ENCODE measurements around the gene TM4SF18.

The TM4SF18 gene

DNA sequence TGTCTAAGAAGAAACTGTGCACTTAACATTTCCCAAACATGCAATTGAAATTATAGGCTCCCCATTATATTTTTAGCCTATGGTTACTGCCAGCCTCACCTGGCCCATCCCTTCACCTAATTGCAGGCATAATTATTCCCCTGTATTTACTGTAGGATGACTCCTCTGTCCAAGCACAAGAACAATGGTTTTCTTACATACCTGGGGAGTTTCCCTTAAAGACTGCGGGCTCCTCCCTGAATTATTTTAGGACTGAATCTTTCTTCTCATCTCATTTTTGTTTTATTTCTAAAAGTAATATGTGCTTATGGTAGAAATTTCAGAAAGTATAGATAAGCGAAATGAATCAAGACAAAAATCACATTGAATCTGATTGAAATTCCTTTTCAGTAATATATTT, 32.6 kb upstream of the TM4SF18 start:
- DNase-seq (ENCODE audit: extremely low read depth, low read depth) = no peak
- TF ChIP-seq, protein P1, sequence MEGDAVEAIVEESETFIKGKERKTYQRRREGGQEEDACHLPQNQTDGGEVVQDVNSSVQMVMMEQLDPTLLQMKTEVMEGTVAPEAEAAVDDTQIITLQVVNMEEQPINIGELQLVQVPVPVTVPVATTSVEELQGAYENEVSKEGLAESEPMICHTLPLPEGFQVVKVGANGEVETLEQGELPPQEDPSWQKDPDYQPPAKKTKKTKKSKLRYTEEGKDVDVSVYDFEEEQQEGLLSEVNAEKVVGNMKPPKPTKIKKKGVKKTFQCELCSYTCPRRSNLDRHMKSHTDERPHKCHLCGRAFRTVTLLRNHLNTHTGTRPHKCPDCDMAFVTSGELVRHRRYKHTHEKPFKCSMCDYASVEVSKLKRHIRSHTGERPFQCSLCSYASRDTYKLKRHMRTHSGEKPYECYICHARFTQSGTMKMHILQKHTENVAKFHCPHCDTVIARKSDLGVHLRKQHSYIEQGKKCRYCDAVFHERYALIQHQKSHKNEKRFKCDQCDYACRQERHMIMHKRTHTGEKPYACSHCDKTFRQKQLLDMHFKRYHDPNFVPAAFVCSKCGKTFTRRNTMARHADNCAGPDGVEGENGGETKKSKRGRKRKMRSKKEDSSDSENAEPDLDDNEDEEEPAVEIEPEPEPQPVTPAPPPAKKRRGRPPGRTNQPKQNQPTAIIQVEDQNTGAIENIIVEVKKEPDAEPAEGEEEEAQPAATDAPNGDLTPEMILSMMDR (IDR thresholded peaks at IDR 0.05; ENCODE audit: low read depth, low read length) = no peak

DNA sequence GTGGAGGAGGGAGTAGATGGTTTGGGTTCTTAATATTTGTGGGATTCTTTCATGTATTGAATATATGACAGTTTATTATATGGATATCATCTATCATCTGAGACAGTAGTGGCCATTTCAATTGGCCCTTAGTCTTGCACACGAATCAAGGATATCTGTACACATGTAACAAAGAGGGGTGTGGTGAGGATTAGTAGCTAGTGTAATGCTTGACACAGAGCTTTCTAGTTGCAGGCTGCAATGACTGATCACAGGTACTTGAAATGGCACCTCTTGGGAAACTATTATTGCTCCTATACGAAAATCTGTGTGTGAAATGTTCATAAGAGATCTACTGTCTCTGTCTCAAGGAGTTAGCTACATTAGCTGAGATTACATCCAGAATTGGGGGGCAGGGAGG, 31.2 kb upstream of the TM4SF18 start:
- DNase-seq (ENCODE audit: extremely low read depth, low read depth) = no peak
- TF ChIP-seq, protein P1 (IDR thresholded peaks at IDR 0.05; ENCODE audit: low read depth, low read length) = no peak

DNA sequence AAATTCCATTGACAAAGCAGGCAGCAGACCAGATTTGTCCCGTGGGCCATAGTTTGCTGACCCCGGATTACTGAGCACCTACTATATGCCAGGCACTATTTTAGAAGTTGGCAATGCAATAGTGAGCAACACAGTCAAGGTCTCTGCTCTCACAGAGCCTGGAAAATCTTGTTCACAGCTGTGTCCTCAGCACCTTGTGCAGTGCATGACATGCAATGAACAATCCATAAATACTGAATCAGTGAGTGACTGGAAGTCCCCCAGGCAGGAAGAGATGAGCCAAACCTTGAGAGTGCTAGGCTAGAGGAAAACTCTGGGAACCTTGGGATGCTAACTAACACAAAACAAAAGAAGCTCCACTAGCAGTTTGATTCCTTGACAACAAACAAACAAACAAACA, 29.6 kb upstream of the TM4SF18 start:
- TF ChIP-seq, protein P1 (IDR thresholded peaks at IDR 0.05; ENCODE audit: low read depth, low read length) = no peak
- DNase-seq (ENCODE audit: extremely low read depth, low read depth) = no peak

DNA sequence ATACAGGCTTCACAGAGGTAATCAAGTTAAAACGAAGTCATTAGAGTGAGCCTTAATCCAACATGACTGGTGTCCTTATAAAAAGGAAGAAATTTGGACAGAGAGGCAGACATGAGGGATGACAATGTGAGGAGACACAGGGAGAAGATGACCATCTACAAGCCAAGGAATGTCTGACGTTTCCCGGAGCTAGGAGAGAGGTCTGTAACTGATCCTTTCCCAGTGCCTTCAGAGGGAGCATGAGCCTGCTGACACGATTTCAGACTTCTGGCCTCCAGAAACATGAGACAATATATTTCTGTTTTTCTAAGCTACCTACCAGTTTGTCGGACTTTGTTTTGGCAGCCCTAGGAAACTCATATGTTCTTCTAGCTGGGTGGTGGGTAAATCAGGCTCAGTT, 28.9 kb upstream of the TM4SF18 start:
- TF ChIP-seq, protein P1 (IDR thresholded peaks at IDR 0.05; ENCODE audit: low read depth, low read length) = no peak
- no peak for DNase-seq (ENCODE audit: extremely low read depth, low read depth)

DNA sequence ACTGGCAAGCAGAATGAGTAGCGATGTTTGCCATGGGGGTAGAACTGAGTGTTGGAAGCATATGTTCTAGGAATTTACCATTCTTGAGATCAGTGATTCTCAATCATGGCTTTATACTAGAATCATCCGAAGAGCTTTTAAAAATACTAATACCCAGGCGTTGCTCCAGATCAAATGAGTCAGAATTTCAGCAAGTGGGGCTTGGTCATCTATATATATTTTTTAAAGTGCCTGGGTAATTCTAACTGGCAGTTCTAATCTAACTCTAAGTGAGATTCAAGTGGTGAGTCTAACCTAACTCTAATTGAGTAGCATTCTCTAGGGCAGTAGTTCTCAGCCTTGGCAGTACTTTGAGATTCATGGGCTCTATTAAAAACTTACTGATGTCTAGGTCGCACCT, 23.2 kb upstream of the TM4SF18 start:
- TF ChIP-seq, protein P1 (IDR thresholded peaks at IDR 0.05; ENCODE audit: low read depth, low read length) = no peak
- no peak for DNase-seq (ENCODE audit: extremely low read depth, low read depth)

DNA sequence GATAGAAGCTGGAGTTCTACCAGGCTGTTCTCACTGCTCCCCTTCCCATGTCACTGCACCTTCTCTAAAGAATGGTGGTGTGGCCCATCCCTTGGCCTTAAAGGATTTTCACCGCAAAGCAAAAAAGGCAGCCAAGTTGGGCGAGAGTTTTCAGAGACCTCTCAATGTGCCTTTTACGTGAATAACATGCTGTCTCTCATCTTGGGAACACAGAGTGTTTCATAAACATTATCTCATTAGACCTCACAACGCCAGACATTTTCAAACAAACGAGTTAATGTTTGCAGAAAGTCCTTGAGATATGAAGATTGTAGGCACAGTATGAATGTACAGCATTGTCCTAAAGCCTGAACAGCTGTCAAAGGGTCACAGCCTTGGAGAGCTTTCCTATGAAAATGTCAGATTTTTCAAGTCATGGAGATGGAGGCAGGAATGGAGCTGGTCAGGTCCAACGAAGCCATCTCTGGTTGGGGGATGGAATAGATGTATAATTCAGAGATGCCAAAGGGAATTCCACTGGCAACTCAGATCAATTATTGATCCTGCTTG, 22.7 kb upstream of the TM4SF18 start:
- TF ChIP-seq, protein P1 (IDR thresholded peaks at IDR 0.05; ENCODE audit: low read depth, low read length) = no peak
- DNase-seq (ENCODE audit: extremely low read depth, low read depth) = no peak

DNA sequence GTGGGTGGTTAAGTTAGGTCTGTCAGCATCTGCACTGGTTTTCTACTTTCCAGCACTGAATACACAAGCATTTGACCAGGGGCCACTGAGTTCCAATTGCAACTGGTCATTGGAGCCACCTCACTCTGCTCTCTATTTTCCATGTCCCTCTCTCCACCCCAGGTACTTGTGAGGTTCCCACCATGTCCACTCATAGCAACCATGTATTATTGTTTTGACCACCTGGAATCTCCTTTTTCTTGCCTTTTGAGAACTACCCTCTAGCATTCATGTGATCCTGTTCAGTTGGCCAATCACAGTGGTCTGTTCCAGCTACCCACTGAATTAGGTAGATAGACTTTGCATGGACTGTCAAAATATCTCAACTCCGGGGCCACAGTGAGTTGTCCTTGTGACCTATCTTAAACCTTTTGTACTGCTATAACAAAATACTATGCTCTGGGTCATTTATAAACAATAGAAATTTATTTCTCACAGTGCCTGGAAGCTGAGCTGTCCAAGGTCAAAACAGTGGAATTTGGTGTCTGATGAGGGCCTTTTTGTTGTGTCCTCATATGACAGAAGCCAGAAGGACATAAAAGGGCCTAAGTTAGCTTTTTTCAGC, 20.2 kb upstream of the TM4SF18 start:
- no peak for DNase-seq (ENCODE audit: extremely low read depth, low read depth)
- TF ChIP-seq, protein P1 (IDR thresholded peaks at IDR 0.05; ENCODE audit: low read depth, low read length) = no peak

All from AG09319 (cell line).